ENCODE measurements around the gene PDPN.

PDPN gene

DNA sequence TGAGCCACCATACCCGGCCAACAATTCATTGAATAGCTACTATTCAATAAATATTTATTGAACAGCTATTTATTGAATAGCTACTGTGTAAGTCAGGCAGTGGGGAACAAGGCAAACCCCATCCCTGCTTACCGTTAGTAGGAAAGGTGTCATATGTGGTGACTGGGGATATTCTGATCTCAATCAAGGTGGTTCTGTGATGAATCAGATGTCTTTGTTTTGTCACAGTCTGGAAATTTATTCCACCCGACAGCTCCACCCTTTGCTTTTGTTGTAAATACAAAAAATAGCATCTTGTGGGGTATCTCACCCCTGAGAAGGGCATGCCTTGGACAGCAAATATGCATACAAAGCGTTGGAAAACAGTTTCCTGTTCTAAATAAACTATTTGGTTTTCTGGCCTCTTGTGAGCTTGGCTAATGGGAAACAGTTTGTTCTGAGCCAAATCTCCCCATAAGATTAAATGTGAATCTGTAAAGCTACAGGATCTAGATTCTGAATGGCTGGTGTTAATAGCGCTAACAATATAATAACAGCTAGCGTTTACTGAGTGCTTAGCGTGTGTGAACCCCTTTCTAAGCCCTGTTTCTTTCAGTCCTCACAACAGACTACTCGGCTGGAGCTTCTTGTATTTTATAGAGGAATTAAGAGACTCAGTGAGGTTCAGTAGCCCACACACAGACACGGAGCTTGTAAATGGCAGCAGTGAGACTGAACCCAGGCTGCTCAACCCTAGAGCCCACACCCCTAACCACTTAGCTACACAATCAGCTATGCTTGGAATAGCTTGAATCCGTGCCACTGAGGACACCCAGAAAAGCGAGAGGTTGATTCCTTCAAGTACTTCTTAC lies 5.5 kb downstream of the PDPN start:
- Histone ChIP-seq H3K27ac (ENCODE audit: low read length) (no peak overlapping the region), H3K4me1 (ENCODE audit: control insufficient read depth, insufficient read depth, low read length) (peaks cover 9% of the 10 kb centered on the region), H3K27me3 (ENCODE audit: control insufficient read depth in 1 of 2, insufficient read depth in 2 of 2, low read length in 2 of 2) (no peaks in the 10 kb centered on the region), H3K9me3 (ENCODE audit: control insufficient read depth in 2 of 2, low read length in 2 of 2) (no peaks in the 10 kb centered on the region), H3K9ac (ENCODE audit: low read length in 2 of 2) (no peak overlapping the region), H3K36me3 (ENCODE audit: control insufficient read depth in 2 of 2, insufficient read depth in 2 of 2, low read length in 2 of 2) (peaks cover 0 to 2% of the 10 kb centered on the region in 2 donors), H3K4me3 (ENCODE audit: low read length in 2 of 2) (no peak overlapping the region)

DNA sequence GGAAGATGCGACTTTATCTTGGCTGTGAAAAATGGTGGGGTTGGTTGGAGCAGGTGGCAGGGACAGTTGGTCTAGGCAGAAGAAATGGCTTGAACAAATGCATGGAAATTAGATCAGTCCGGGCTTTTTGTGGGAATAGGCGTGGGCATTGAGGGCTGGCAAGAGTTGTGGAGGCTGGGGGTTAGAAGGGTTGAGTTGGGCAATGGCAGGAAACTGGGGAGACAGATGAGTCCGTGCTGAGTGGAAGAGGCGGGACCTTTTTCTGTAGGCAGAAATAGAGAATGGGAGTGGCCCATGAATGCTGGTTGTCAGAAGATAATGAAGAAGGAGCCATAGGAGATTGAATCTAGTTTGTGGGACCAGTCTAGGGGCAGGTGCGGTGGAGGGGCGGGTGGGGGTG lies 6.9 kb downstream of the PDPN start:
- H3K4me3 ChIP-seq (ENCODE audit: low read length in 2 of 2): no peak overlapping the region
- H3K27ac ChIP-seq (ENCODE audit: low read length): no peak overlapping the region
- peaks cover 0 to 2% of the 10 kb centered on the region in 2 donors for H3K36me3 ChIP-seq (ENCODE audit: control insufficient read depth in 2 of 2, insufficient read depth in 2 of 2, low read length in 2 of 2)
- H3K9me3 ChIP-seq (ENCODE audit: control insufficient read depth in 2 of 2, low read length in 2 of 2): no peaks in the 10 kb centered on the region
- no peaks in the 10 kb centered on the region for H3K27me3 ChIP-seq (ENCODE audit: control insufficient read depth in 1 of 2, insufficient read depth in 2 of 2, low read length in 2 of 2)
- H3K9ac ChIP-seq (ENCODE audit: low read length in 2 of 2): no peak overlapping the region
- H3K4me1 ChIP-seq (ENCODE audit: control insufficient read depth, insufficient read depth, low read length): peaks cover 2% of the 10 kb centered on the region

DNA sequence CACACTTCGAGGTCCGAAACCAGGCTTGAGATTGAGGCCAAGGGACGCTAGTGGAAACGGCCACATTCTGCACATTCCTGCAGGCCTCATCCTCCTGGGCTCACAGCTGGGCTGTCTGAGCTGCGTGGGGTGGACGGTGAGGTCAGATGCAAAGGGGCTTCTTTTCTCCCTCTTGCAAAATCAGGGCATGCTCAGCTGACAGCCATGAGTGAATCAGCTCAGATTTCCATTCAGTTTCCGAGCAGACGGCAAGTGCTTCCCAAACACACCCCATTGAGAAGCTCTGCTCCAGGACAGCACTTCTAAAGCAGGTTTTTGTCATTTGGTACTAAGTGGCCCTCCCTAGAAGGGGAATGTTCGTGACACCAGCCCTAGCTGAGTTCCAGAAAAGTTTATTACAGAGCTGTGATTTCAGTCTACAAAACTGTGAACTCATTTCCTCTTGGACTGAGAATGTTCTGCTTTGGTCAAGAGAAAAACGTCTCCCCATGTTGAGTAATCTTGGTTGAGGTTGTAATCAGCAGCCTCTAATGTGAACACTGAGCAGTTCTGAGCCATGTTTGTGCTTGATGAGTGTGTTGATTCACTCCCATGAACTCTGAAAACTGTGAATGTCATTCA lies 10.0 kb downstream of the PDPN start:
- Histone ChIP-seq H3K36me3 (ENCODE audit: control insufficient read depth in 2 of 2, insufficient read depth in 2 of 2, low read length in 2 of 2) (peaks cover 0 to 2% of the 10 kb centered on the region in 2 donors), H3K27me3 (ENCODE audit: control insufficient read depth in 1 of 2, insufficient read depth in 2 of 2, low read length in 2 of 2) (no peaks in the 10 kb centered on the region), H3K9me3 (ENCODE audit: control insufficient read depth in 2 of 2, low read length in 2 of 2) (no peaks in the 10 kb centered on the region), H3K27ac (ENCODE audit: low read length) (no peak overlapping the region), H3K4me1 (ENCODE audit: control insufficient read depth, insufficient read depth, low read length) (no peaks in the 10 kb centered on the region), H3K4me3 (ENCODE audit: low read length in 2 of 2) (no peak overlapping the region), H3K9ac (ENCODE audit: low read length in 2 of 2) (no peak overlapping the region)

DNA sequence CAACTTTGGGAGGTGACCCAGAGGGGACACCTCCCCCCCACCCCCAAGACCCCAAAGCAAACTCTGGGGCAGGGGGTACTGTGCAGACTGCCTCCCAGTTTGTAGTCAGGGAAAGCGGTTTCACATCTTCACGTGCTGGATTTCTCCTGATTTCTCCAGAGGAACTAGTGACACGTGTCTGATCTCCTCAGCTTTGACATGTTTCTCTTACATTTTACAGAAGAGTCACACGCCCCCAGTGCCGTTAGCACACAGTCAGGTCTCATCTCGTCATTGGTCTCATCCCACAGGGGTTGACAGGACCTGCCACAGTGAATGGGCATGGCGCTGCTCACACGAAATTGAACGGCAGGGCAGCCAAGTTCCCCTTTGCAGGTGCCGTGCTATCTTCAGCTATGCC lies 11.8 kb downstream of the PDPN start:
- no peak overlapping the region for H3K27ac ChIP-seq (ENCODE audit: low read length)
- H3K36me3 ChIP-seq (ENCODE audit: control insufficient read depth in 2 of 2, insufficient read depth in 2 of 2, low read length in 2 of 2): peaks cover 0 to 2% of the 10 kb centered on the region in 2 donors
- no peak overlapping the region for H3K9ac ChIP-seq (ENCODE audit: low read length in 2 of 2)
- H3K4me3 ChIP-seq (ENCODE audit: low read length in 2 of 2): no peak overlapping the region
- no peaks in the 10 kb centered on the region for H3K9me3 ChIP-seq (ENCODE audit: control insufficient read depth in 2 of 2, low read length in 2 of 2)
- no peaks in the 10 kb centered on the region for H3K27me3 ChIP-seq (ENCODE audit: control insufficient read depth in 1 of 2, insufficient read depth in 2 of 2, low read length in 2 of 2)
- no peaks in the 10 kb centered on the region for H3K4me1 ChIP-seq (ENCODE audit: control insufficient read depth, insufficient read depth, low read length)

DNA sequence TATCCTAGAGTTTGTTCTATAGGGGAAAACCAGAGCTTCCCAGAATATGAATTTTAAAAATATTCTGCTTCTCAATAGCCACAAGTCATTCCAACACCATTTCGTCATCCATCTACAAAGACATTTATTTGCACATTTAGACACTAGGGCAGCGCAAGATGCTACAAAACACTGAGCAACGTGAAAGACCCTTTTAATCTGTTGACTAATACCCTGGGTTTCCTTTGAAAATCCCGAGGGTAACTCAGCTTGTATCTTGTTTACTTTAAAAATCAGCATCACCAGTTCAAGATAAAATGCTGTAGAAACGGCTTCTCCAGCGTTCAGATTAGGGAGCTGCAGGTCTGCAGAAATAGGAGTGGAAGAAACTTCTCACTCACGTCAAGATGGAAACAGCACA lies 13.5 kb downstream of the PDPN start:
- H3K27me3 ChIP-seq (ENCODE audit: control insufficient read depth in 1 of 2, insufficient read depth in 2 of 2, low read length in 2 of 2): no peaks in the 10 kb centered on the region
- H3K27ac ChIP-seq (ENCODE audit: low read length): no peak overlapping the region
- H3K9me3 ChIP-seq (ENCODE audit: control insufficient read depth in 2 of 2, low read length in 2 of 2): no peaks in the 10 kb centered on the region
- H3K36me3 ChIP-seq (ENCODE audit: control insufficient read depth in 2 of 2, insufficient read depth in 2 of 2, low read length in 2 of 2): no peaks in the 10 kb centered on the region
- H3K4me3 ChIP-seq (ENCODE audit: low read length in 2 of 2): no peak overlapping the region
- H3K4me1 ChIP-seq (ENCODE audit: control insufficient read depth, insufficient read depth, low read length): no peaks in the 10 kb centered on the region
- no peak overlapping the region for H3K9ac ChIP-seq (ENCODE audit: low read length in 2 of 2)

DNA sequence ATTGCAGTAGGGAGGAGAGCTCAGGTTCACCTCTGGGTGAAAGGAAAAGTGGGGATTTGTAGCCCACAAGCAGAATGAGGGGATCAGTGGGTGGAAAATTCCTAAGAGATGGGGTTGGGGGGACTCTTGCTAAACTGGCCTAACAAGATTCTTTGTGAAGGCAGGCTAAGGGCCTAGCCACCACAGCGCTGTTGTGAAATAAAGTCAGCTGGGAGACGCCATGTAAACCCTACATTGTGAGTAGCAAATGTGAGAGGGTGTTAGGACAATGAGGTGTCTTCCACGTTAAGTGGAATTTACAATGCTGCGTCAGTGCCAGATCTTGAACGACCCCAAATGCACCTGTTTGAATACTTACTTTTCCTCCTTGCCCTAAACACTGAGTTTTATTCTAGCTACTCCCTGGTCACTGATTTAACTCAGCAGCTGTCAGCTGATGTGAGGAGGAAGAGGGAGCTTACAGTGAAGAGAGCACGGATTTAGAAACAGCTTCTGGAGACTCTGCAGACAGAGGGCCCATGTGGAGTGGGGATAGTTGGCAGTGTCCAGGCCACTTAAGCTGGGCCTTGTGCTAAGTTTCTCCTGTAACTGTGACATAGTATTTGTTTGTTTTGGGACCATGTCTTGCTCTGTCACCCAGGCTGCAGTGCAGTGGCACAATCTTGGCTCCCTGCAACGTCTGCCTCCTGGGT lies 17.3 kb downstream of the PDPN start:
- H3K4me1 ChIP-seq (ENCODE audit: control insufficient read depth, insufficient read depth, low read length): no peaks in the 10 kb centered on the region
- H3K4me3 ChIP-seq (ENCODE audit: low read length in 2 of 2): no peak overlapping the region
- no peak overlapping the region for H3K9ac ChIP-seq (ENCODE audit: low read length in 2 of 2)
- no peaks in the 10 kb centered on the region for H3K36me3 ChIP-seq (ENCODE audit: control insufficient read depth in 2 of 2, insufficient read depth in 2 of 2, low read length in 2 of 2)
- H3K9me3 ChIP-seq (ENCODE audit: control insufficient read depth in 2 of 2, low read length in 2 of 2): no peaks in the 10 kb centered on the region
- H3K27ac ChIP-seq (ENCODE audit: low read length): no peak overlapping the region
- H3K27me3 ChIP-seq (ENCODE audit: control insufficient read depth in 1 of 2, insufficient read depth in 2 of 2, low read length in 2 of 2): no peaks in the 10 kb centered on the region

DNA sequence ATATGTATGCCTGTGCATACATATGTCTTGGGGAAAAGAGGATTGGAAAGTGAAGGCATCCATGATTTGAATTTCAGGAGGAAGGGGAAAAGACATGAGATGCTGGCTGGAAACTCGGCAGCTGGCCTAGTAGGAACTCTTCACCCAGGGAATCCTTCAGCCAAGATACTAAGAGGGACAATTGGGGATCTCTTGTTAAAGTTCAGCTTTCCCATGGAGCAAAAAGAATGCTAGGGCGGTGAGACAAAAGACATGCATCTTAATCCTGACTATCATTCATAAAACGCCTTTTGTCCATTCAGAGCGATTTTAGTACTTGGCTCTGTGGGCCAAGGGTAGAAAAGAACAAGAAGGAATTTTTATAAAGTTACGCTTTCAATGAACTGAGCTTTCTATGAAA lies 20.5 kb downstream of the PDPN start:
- Histone ChIP-seq H3K9ac (ENCODE audit: low read length in 2 of 2) (no peak overlapping the region), H3K27ac (ENCODE audit: low read length) (no peak overlapping the region), H3K36me3 (ENCODE audit: control insufficient read depth in 2 of 2, insufficient read depth in 2 of 2, low read length in 2 of 2) (peaks cover 0 to 4% of the 10 kb centered on the region in 2 donors), H3K4me1 (ENCODE audit: control insufficient read depth, insufficient read depth, low read length) (no peaks in the 10 kb centered on the region), H3K4me3 (ENCODE audit: low read length in 2 of 2) (no peak overlapping the region), H3K27me3 (ENCODE audit: control insufficient read depth in 1 of 2, insufficient read depth in 2 of 2, low read length in 2 of 2) (no peaks in the 10 kb centered on the region), H3K9me3 (ENCODE audit: control insufficient read depth in 2 of 2, low read length in 2 of 2) (no peaks in the 10 kb centered on the region)

DNA sequence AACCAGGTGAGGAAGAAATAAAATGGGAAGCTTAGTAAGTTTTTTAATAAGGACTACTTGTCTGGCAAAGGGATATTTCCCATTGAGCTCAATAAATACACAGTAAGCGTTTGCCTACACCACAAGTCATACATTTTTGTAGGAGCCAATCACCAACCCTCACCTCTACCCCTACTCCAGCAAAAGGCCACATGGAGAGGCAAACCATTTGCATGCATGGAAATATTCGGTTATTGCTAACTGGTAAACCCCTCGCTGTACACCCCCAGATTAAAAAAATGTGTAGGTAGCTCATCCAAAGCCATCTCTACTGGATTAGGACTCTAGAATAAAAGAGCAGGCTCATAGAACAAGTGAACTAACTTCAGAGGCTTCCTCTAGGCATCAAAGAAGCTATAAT lies 21.1 kb downstream of the PDPN start:
- no peak overlapping the region for H3K4me3 ChIP-seq (ENCODE audit: low read length in 2 of 2)
- H3K4me1 ChIP-seq (ENCODE audit: control insufficient read depth, insufficient read depth, low read length): no peaks in the 10 kb centered on the region
- no peaks in the 10 kb centered on the region for H3K27me3 ChIP-seq (ENCODE audit: control insufficient read depth in 1 of 2, insufficient read depth in 2 of 2, low read length in 2 of 2)
- no peak overlapping the region for H3K9ac ChIP-seq (ENCODE audit: low read length in 2 of 2)
- no peaks in the 10 kb centered on the region for H3K9me3 ChIP-seq (ENCODE audit: control insufficient read depth in 2 of 2, low read length in 2 of 2)
- H3K27ac ChIP-seq (ENCODE audit: low read length): no peak overlapping the region
- peaks cover 0 to 4% of the 10 kb centered on the region in 2 donors for H3K36me3 ChIP-seq (ENCODE audit: control insufficient read depth in 2 of 2, insufficient read depth in 2 of 2, low read length in 2 of 2)

DNA sequence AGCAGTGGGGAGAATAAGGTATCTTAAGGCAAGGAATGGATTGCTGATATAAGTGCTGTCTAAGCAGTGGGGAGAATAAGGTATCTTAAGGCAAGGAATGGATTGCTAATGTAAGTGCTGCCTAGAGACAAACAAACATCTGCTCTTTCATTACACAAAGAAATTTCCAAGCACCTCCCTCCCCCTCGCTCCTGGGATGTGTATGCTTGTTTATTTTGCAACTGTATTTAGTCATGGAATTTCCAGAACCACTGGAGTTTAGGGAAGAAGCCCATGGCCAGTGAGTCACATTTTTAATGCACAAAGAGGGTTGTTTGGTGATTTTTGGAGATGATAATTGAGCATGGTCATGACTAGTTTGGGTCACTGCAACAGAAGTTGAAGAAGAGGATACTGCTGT lies 21.5 kb downstream of the PDPN start:
- Histone ChIP-seq H3K9me3 (ENCODE audit: control insufficient read depth in 2 of 2, low read length in 2 of 2) (no peaks in the 10 kb centered on the region), H3K9ac (ENCODE audit: low read length in 2 of 2) (no peak overlapping the region), H3K4me3 (ENCODE audit: low read length in 2 of 2) (no peak overlapping the region), H3K36me3 (ENCODE audit: control insufficient read depth in 2 of 2, insufficient read depth in 2 of 2, low read length in 2 of 2) (peaks cover 0 to 4% of the 10 kb centered on the region in 2 donors), H3K27me3 (ENCODE audit: control insufficient read depth in 1 of 2, insufficient read depth in 2 of 2, low read length in 2 of 2) (no peaks in the 10 kb centered on the region), H3K27ac (ENCODE audit: low read length) (no peak overlapping the region), H3K4me1 (ENCODE audit: control insufficient read depth, insufficient read depth, low read length) (no peaks in the 10 kb centered on the region)

DNA sequence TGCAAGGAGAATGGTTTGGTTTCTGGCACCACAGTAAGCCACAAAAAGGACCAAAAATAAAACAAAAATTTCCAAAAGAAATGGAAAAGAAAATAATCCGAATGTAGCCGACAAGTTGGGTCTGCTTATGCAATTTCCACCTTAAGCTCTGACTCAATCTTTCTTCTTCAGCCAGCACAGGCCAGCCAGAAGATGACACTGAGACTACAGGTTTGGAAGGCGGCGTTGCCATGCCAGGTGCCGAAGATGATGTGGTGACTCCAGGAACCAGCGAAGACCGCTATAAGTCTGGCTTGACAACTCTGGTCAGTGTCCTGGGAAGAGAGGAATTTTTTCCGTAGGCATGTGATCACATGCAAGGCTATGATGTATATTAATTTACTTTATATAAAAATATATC lies 23.4 kb downstream of the PDPN start:
- H3K9me3 ChIP-seq (ENCODE audit: control insufficient read depth in 2 of 2, low read length in 2 of 2): no peaks in the 10 kb centered on the region
- no peaks in the 10 kb centered on the region for H3K4me1 ChIP-seq (ENCODE audit: control insufficient read depth, insufficient read depth, low read length)
- peaks cover 0 to 7% of the 10 kb centered on the region in 2 donors for H3K36me3 ChIP-seq (ENCODE audit: control insufficient read depth in 2 of 2, insufficient read depth in 2 of 2, low read length in 2 of 2)
- H3K4me3 ChIP-seq (ENCODE audit: low read length in 2 of 2): no peak overlapping the region
- H3K27me3 ChIP-seq (ENCODE audit: control insufficient read depth in 1 of 2, insufficient read depth in 2 of 2, low read length in 2 of 2): no peaks in the 10 kb centered on the region
- no peak overlapping the region for H3K9ac ChIP-seq (ENCODE audit: low read length in 2 of 2)
- H3K27ac ChIP-seq (ENCODE audit: low read length): no peak overlapping the region

Data from stomach smooth muscle (tissue), 2 donors.